Measurements from ENCODE around the gene MAML3. TPM values are rescaled to one million over a fixed set of nuclear protein-coding genes. Genes with fewer than 3 reads are reported as not detected.

MAML3 gene
- total RNA-seq, 5 donors from 2014 or later (not counting 1 experiment from before 2014, with no cell fraction given): 2.0 to 3.4 (median 2.7) TPM

DNA sequence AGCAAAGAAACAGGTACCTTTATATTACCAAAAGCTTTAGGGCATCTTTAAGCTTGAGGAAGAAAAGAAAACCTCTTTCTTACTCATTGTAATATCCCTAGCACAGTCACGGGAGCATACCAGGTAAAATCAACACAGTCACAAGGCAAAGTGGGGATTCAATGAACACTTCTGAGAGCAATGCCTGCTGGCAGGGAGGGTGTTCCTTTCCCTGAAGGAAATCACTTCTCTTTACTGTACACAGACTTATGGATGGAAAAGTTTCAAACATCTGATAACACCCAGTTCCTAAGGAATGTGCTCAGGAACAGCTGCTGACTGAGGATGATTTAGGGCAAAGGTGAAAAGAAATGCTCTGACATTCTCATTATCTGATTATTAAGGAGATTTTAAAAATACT is 94.8 kb downstream of the MAML3 start:
- POLR2A ChIA-PET: interaction anchor here in 1 of 2 donors (1.2 kb wide), 1 partner anchor 11 kb away, joined by 5 read pairs; no protein-coding TSS in a partner anchor
- no peak for ATAC-seq (replicated peaks in 1 of 4)
- no peak for DNase-seq
- peaks cover under 1 to 39% of the 10 kb centered on the region in 2 experiments for H3K4me1 ChIP-seq (ENCODE audit: control insufficient read depth in 1 of 2, extremely low read depth in 1 of 2, insufficient read depth in 2 of 2, low read length in 2 of 2)
- no peaks in the 10 kb centered on the region for H3K36me3 ChIP-seq (ENCODE audit: control insufficient read depth in 2 of 2, extremely low read depth in 1 of 2, insufficient read depth in 1 of 2, low read length in 1 of 2)
- Mint-ChIP-seq H3K27ac (no peak overlapping the region), H3K27me3 (peaks cover 0 to 13% of the 10 kb centered on the region in 2 donors), H3K36me3 (no peaks in the 10 kb centered on the region), H3K4me3 (no peak overlapping the region), H3K9me3 (no peaks in the 10 kb centered on the region), H3K4me1 (peaks cover 28 to 39% (median 33%) of the 10 kb centered on the region in 3 donors)
- no peak overlapping the region for H3K4me3 ChIP-seq (ENCODE audit: control insufficient read depth in 1 of 2, extremely low read depth in 1 of 2, low read length in 1 of 2)
- no CpG with 5 or more reads among the region's 1 CpG for WGBS (ENCODE audit: insufficient coverage)
- H3K9me3 ChIP-seq: no peaks in the 10 kb centered on the region
- CTCF ChIA-PET: no interaction called here
- H3K27ac ChIP-seq (ENCODE audit: low read length): no peak overlapping the region
- no peaks in the 10 kb centered on the region for H3K27me3 ChIP-seq (replicated peaks in 1 of 2; ENCODE audit: control insufficient read depth in 2 of 2, extremely low read depth in 1 of 2, insufficient read depth in 2 of 2, low read length in 1 of 2)

GRCh38 chr4:140057701-140058100 is 96.3 kb downstream of the MAML3 start:
- ChIA-PET POLR2A (no interaction called here), CTCF (no interaction called here)
- Histone ChIP-seq H3K9me3 (no peaks in the 10 kb centered on the region), H3K27me3 (replicated peaks in 1 of 2; ENCODE audit: control insufficient read depth in 2 of 2, extremely low read depth in 1 of 2, insufficient read depth in 2 of 2, low read length in 1 of 2) (no peaks in the 10 kb centered on the region), H3K36me3 (ENCODE audit: control insufficient read depth in 2 of 2, extremely low read depth in 1 of 2, insufficient read depth in 1 of 2, low read length in 1 of 2) (no peaks in the 10 kb centered on the region), H3K4me1 (ENCODE audit: control insufficient read depth in 1 of 2, extremely low read depth in 1 of 2, insufficient read depth in 2 of 2, low read length in 2 of 2) (peaks cover 4 to 51% of the 10 kb centered on the region in 2 experiments), H3K4me3 (ENCODE audit: control insufficient read depth in 1 of 2, extremely low read depth in 1 of 2, low read length in 1 of 2) (no peak overlapping the region), H3K27ac (ENCODE audit: low read length) (no peak overlapping the region)
- Mint-ChIP-seq H3K4me1 (peaks cover 38 to 53% (median 44%) of the 10 kb centered on the region in 3 donors), H3K27me3 (peaks cover 0 to 13% of the 10 kb centered on the region in 2 donors), H3K9me3 (no peaks in the 10 kb centered on the region), H3K36me3 (no peaks in the 10 kb centered on the region), H3K27ac (no peak overlapping the region), H3K4me3 (no peak overlapping the region)
- no CpG with 5 or more reads among the region's 2 CpGs for WGBS (ENCODE audit: insufficient coverage)
- DNase-seq (no peak), ATAC-seq (replicated peaks in 1 of 4) (no peak)

DNA sequence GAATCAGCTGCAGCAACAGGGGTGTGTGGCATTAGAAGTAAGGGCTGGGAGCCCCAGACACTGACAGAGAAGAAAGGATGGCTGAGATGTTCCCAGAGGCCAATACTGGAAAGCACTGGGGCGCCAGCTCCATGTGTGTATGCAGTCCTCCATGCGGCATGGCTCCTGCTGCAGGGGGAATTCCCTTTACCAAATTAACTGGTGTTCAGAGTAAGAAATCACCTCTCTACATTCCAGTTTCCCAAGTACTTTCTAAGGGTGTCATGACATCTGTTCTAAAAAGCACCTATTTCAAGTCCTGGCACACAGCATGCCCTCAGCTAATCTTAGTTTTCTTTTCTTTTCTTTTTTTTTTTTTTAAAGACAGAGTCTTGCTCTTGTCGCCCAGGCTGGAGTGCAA is 98.0 kb downstream of the MAML3 start:
- peak in 1 of 4 experiments; percentile 44 for ATAC-seq (replicated peaks in 1 of 4)
- no peak for DNase-seq
- Histone ChIP-seq H3K4me1 (ENCODE audit: control insufficient read depth in 1 of 2, extremely low read depth in 1 of 2, insufficient read depth in 2 of 2, low read length in 2 of 2) (peaks cover 4 to 41% of the 10 kb centered on the region in 2 experiments), H3K27ac (ENCODE audit: low read length) (no peak overlapping the region), H3K27me3 (replicated peaks in 1 of 2; ENCODE audit: control insufficient read depth in 2 of 2, extremely low read depth in 1 of 2, insufficient read depth in 2 of 2, low read length in 1 of 2) (peaks cover 0 to 3% of the 10 kb centered on the region in 2 experiments), H3K9me3 (no peaks in the 10 kb centered on the region), H3K36me3 (ENCODE audit: control insufficient read depth in 2 of 2, extremely low read depth in 1 of 2, insufficient read depth in 1 of 2, low read length in 1 of 2) (no peaks in the 10 kb centered on the region), H3K4me3 (ENCODE audit: control insufficient read depth in 1 of 2, extremely low read depth in 1 of 2, low read length in 1 of 2) (no peak overlapping the region)
- ChIA-PET CTCF (no interaction called here), POLR2A (interaction anchor here (0.6 to 0.7 kb wide), 2 partner anchors 880 to 977 kb away, joined by 3 to 4 read pairs; no protein-coding TSS in a partner anchor)
- Mint-ChIP-seq H3K36me3 (no peaks in the 10 kb centered on the region), H3K9me3 (no peaks in the 10 kb centered on the region), H3K4me1 (peaks cover 31 to 49% (median 37%) of the 10 kb centered on the region in 3 donors), H3K27ac (peak overlapping the region in 1 of 2 donors; percentile 8), H3K4me3 (peak overlapping the region in 1 of 3 donors; percentile 5), H3K27me3 (peaks cover 0 to 13% of the 10 kb centered on the region in 2 donors)
- WGBS (ENCODE audit: insufficient coverage): no CpG with 5 or more reads among the region's 3 CpGs

DNA sequence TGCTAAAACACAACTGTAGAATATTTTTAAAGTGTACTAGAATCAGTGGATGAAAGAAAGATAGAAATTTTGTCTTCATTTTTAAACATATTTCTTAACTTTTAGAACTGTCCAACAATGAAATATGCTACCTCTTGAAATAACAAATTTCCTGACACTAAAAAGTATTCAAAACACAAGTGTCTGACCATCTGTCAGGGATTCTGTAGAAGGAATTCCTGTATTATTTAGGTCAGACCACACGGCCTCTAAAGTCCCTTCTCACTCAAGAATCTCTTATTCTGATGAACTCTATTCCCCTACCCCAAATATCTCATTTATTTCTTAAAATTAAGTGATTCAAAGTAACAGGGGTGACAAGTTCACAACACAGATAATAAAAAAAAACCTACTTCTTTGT is 99.1 kb downstream of the MAML3 start:
- Histone ChIP-seq H3K36me3 (ENCODE audit: control insufficient read depth in 2 of 2, extremely low read depth in 1 of 2, insufficient read depth in 1 of 2, low read length in 1 of 2) (no peaks in the 10 kb centered on the region), H3K4me3 (ENCODE audit: control insufficient read depth in 1 of 2, extremely low read depth in 1 of 2, low read length in 1 of 2) (no peak overlapping the region), H3K4me1 (ENCODE audit: control insufficient read depth in 1 of 2, extremely low read depth in 1 of 2, insufficient read depth in 2 of 2, low read length in 2 of 2) (peaks cover 9 to 40% of the 10 kb centered on the region in 2 experiments), H3K27me3 (replicated peaks in 1 of 2; ENCODE audit: control insufficient read depth in 2 of 2, extremely low read depth in 1 of 2, insufficient read depth in 2 of 2, low read length in 1 of 2) (peaks cover 0 to 6% of the 10 kb centered on the region in 2 experiments), H3K9me3 (no peaks in the 10 kb centered on the region), H3K27ac (ENCODE audit: low read length) (no peak overlapping the region)
- H3K27ac Mint-ChIP-seq: no peak overlapping the region
- ChIA-PET CTCF (interaction anchor here in 1 of 2 donors (0.7 kb wide), 3 partner anchors 8 to 17 kb away, joined by 4 to 7 read pairs (median 4); no protein-coding TSS in a partner anchor), POLR2A (interaction anchor here in 1 of 2 donors (0.6 kb wide), 1 partner anchor 24 kb away, joined by 5 read pairs; no protein-coding TSS in a partner anchor)
- H3K4me1 Mint-ChIP-seq: peaks cover 33 to 54% (median 36%) of the 10 kb centered on the region in 3 donors
- H3K27me3 Mint-ChIP-seq: peaks cover 0 to 13% of the 10 kb centered on the region in 2 donors
- ATAC-seq (replicated peaks in 1 of 4): no peak
- WGBS (ENCODE audit: insufficient coverage): no CpG with 5 or more reads among the region's 1 CpG
- DNase-seq: no peak
- no peaks in the 10 kb centered on the region for H3K9me3 Mint-ChIP-seq
- no peaks in the 10 kb centered on the region for H3K36me3 Mint-ChIP-seq
- H3K4me3 Mint-ChIP-seq: peak overlapping the region in 1 of 3 donors; percentile 25

- no peaks in the 10 kb centered on the region for H3K36me3 ChIP-seq (ENCODE audit: control insufficient read depth in 2 of 2, extremely low read depth in 1 of 2, insufficient read depth in 1 of 2, low read length in 1 of 2)
- CTCF ChIA-PET: no interaction called here
- DNase-seq (no peak), ATAC-seq (replicated peaks in 1 of 4) (no peak)
- H3K4me1 ChIP-seq (ENCODE audit: control insufficient read depth in 1 of 2, extremely low read depth in 1 of 2, insufficient read depth in 2 of 2, low read length in 2 of 2): peaks cover 18 to 49% of the 10 kb centered on the region in 2 experiments
- POLR2A ChIA-PET: no interaction called here
- no peaks in the 10 kb centered on the region for H3K9me3 Mint-ChIP-seq
- WGBS (ENCODE audit: insufficient coverage): 87% methylated on average over 3 of the region's 4 CpGs
- no peak overlapping the region for H3K27ac ChIP-seq (ENCODE audit: low read length)
- no peak overlapping the region for H3K4me3 Mint-ChIP-seq
- peaks cover 0 to 13% of the 10 kb centered on the region in 2 donors for H3K27me3 Mint-ChIP-seq
- H3K27ac Mint-ChIP-seq: no peak overlapping the region
- no peak overlapping the region for H3K4me3 ChIP-seq (ENCODE audit: control insufficient read depth in 1 of 2, extremely low read depth in 1 of 2, low read length in 1 of 2)
- peaks cover 0 to 6% of the 10 kb centered on the region in 2 experiments for H3K27me3 ChIP-seq (replicated peaks in 1 of 2; ENCODE audit: control insufficient read depth in 2 of 2, extremely low read depth in 1 of 2, insufficient read depth in 2 of 2, low read length in 1 of 2)
- H3K4me1 Mint-ChIP-seq: peaks cover 48 to 67% (median 51%) of the 10 kb centered on the region in 3 donors
- no peaks in the 10 kb centered on the region for H3K9me3 ChIP-seq
- H3K36me3 Mint-ChIP-seq: no peaks in the 10 kb centered on the region
Observed at GRCh38 chr4:140053185-140053584, 100.8 kb downstream of the MAML3 start.

DNA sequence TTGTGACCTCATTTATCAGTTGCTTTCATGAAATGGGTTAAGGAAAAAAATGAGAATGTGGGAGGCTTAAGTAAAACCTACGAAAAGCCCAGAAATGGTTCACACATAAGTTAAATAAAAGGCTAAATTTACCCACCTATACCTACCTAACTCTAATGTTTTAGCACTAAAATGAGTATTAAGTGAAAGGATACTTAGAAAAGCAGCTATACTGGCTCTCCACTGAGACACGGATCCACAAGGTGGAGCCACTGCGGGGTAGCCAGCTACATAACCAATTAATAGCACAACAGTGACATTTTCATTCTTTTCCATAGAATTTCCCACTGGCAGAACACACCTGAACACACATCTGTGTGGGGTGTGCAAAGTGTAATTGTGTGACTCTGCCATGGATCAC is 101.9 kb downstream of the MAML3 start:
- Mint-ChIP-seq H3K4me3 (no peak overlapping the region), H3K36me3 (no peaks in the 10 kb centered on the region), H3K4me1 (peaks cover 44 to 64% (median 45%) of the 10 kb centered on the region in 3 donors), H3K9me3 (no peaks in the 10 kb centered on the region), H3K27me3 (peaks cover 0 to 13% of the 10 kb centered on the region in 2 donors), H3K27ac (no peak overlapping the region)
- H3K27ac ChIP-seq (ENCODE audit: low read length): no peak overlapping the region
- DNase-seq (peak in 22 of 35 experiments; percentile 4 to 54 (median 22)), ATAC-seq (replicated peaks in 1 of 4) (no peak)
- CTCF ChIA-PET: interaction anchor here (0.6 to 1.5 kb wide), 9 partner anchors 12 to 311 kb away, joined by 3 to 8 read pairs (median 4); partner anchors contain the start of gene MAML3 (in 1 of the 2)
- POLR2A ChIA-PET: interaction anchor here in 1 of 2 donors (0.6 to 0.7 kb wide), 2 partner anchors 40 to 321 kb away, joined by 3 read pairs; no protein-coding TSS in a partner anchor
- no CpG with 5 or more reads among the region's 3 CpGs for WGBS (ENCODE audit: insufficient coverage)
- peaks cover 18 to 45% of the 10 kb centered on the region in 2 experiments for H3K4me1 ChIP-seq (ENCODE audit: control insufficient read depth in 1 of 2, extremely low read depth in 1 of 2, insufficient read depth in 2 of 2, low read length in 2 of 2)
- no peaks in the 10 kb centered on the region for H3K9me3 ChIP-seq
- H3K4me3 ChIP-seq (ENCODE audit: control insufficient read depth in 1 of 2, extremely low read depth in 1 of 2, low read length in 1 of 2): no peak overlapping the region
- H3K36me3 ChIP-seq (ENCODE audit: control insufficient read depth in 2 of 2, extremely low read depth in 1 of 2, insufficient read depth in 1 of 2, low read length in 1 of 2): no peaks in the 10 kb centered on the region
- H3K27me3 ChIP-seq (replicated peaks in 1 of 2; ENCODE audit: control insufficient read depth in 2 of 2, extremely low read depth in 1 of 2, insufficient read depth in 2 of 2, low read length in 1 of 2): peaks cover 0 to 6% of the 10 kb centered on the region in 2 experiments

All from T-cell (primary cell).